ENCODE results near the gene HIF1AN.

The HIF1AN gene

DNA sequence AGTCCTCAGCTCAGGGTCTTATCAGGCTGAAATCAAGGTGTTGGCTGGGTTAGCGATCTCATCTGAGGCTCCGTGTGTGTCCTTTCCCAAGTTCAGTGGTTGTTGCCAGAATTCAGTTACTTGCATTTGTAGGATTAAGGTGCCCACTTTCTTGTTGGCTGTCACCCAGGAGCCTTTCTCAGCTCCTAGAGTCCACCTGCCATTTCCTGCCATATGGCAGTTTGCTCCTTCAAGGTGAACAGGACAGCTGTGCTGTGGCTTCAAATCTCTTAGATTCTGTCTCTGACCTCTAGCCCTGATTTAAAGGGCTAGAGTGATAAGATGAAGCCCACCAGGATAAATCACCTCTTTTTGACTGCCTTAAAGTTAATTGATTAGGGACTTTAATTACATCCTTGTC lies 1.0 kb upstream of the HIF1AN start:
- DNase-seq (no peak), ATAC-seq (no peak)
- Mint-ChIP-seq H3K27ac (peak overlapping the region in 1 of 2 donors; percentile 58), H3K4me1 (peaks cover 19% of the 10 kb centered on the region), H3K4me3 (peak overlapping the region in 1 of 2 donors; percentile 57), H3K27me3 (no peaks in the 10 kb centered on the region), H3K9me3 (no peaks in the 10 kb centered on the region)

DNA sequence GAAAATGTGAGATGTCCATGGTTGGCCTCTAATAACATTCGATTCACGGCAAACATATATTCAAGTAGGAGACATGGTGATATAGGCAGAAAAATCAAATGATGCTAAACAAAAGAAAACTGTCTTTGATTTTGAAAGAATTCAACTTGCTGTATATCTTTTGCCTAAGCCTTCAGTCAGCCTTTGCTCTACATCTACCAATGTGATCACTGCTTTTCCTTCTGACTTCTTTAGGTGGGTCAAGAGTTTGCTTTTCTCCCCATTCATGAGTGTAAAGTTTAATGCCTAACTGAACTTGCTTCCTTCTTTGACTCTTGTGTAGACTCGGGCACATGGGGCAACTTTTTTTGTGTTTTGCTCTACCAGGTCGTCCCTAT lies 417 bp upstream of the HIF1AN start:
- Mint-ChIP-seq H3K27me3 (no peaks in the 10 kb centered on the region), H3K27ac (no peak overlapping the region), H3K4me1 (peaks cover 13% of the 10 kb centered on the region), H3K9me3 (no peaks in the 10 kb centered on the region), H3K4me3 (no peak overlapping the region)
- DNase-seq (no peak), ATAC-seq (peak; percentile 36)

DNA sequence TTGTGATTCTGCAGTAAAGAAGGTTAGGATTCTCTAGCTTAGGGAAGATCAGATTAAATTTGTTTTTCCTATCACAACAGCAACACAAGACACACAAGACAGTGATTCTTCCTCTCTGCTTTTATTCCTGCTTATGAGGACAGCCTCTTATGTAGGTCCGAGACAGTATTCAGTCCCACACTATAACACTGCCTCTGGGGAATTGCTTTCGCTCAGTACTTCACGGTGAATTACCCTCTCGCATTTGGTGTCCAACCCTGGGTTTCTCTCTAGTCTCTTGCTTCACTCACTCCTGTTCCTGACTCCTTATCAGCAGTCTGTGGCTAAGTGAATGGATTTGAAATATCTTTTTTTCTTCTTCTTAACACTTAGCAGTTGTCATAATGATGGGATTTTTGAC lies 1.7 kb downstream of the HIF1AN start:
- DNase-seq (no peak), ATAC-seq (no peak)
- Mint-ChIP-seq H3K4me3 (peak overlapping the region; percentile 21 to 68), H3K27me3 (no peaks in the 10 kb centered on the region), H3K4me1 (no peaks in the 10 kb centered on the region), H3K9me3 (no peaks in the 10 kb centered on the region), H3K27ac (no peak overlapping the region)

DNA sequence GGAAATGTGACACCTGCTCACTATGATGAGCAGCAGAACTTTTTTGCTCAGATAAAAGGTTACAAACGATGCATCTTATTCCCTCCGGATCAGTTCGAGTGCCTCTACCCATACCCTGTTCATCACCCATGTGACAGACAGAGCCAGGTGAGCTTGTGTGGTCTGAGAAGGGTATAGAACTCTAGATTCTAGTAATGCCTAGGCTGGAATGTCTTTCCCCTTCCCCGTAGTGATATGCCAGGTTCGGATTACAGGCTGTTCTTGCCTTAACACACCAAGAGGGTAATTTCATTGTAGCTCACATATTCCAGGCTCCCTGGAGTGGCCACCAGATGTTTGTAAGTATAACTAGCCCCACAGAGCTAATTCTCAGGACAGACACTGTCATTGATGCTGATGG lies 9.2 kb downstream of the HIF1AN start:
- Mint-ChIP-seq H3K9me3 (no peaks in the 10 kb centered on the region), H3K27me3 (no peaks in the 10 kb centered on the region), H3K4me3 (no peak overlapping the region), H3K4me1 (no peaks in the 10 kb centered on the region), H3K27ac (no peak overlapping the region)
- DNase-seq (no peak), ATAC-seq (no peak)

DNA sequence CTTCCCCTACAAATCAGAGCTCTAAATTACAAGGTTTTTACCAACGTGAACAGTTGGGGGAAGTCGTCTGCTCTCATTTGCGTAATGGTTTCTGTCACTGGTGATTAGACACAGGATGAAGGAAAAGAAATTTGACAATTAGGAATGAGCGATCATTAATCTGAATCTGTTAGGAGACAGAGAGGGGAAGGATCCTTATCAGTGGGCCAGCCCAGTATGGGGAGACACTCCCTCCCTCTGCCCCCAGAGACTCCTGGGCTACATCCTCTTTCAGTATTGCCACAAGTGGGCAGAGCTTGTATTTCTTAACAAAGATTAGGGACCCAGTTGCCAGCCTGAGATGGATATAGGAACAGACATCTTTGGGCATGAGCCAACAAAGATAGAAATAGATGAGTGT lies 15.5 kb downstream of the HIF1AN start:
- Mint-ChIP-seq H3K4me3 (no peak overlapping the region), H3K4me1 (no peaks in the 10 kb centered on the region), H3K9me3 (no peaks in the 10 kb centered on the region), H3K27me3 (no peaks in the 10 kb centered on the region), H3K27ac (peak overlapping the region in 1 of 2 donors; percentile 21)
- ATAC-seq (no peak), DNase-seq (no peak)

DNA sequence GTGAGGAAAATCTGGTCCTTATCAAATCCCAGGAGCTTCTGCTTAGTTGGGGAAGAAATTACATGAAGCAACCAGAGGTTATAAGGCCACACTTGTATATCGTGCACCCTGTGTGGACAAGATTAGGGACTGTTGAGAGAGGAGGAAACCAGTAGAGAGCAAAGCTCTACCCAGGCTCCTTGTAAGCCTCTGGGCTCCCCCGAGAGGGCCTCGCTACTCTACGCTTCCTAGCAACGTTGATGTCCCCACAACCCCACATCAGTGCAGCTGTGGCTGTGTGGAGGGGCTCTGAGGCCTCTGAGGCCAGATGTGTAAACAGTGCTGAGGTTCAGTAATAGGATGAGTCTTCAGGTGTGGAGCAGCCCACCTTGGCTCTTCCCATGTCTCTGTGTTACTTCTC lies 16.0 kb downstream of the HIF1AN start:
- ATAC-seq, result no peak
- no peak for DNase-seq
- H3K27me3 Mint-ChIP-seq, result no peaks in the 10 kb centered on the region
- no peak overlapping the region for H3K27ac Mint-ChIP-seq
- H3K4me3 Mint-ChIP-seq, result no peak overlapping the region
- H3K4me1 Mint-ChIP-seq, result no peaks in the 10 kb centered on the region
- H3K9me3 Mint-ChIP-seq, result no peaks in the 10 kb centered on the region

DNA sequence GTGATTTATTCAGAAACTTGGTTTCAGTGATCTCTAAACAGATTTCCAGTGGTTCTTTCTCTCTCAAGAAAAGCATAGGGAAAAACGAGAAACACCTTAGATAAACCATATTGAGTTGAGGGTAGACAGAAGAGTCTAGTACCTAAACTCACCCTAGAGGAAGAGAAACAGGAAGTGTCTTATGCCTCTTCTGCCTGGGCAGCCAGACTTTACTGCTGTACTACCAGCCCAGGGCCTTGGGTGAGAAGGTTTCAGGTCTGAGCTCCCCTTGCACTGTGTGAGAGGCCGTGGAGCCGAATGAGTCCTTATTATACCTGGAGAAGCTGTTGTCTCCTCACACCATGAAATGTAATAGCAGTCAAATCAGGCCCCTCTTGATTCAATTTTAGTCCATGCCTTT lies 18.2 kb downstream of the HIF1AN start:
- Mint-ChIP-seq H3K27me3 (no peaks in the 10 kb centered on the region), H3K4me3 (no peak overlapping the region), H3K4me1 (no peaks in the 10 kb centered on the region), H3K9me3 (no peaks in the 10 kb centered on the region), H3K27ac (no peak overlapping the region)
- DNase-seq, result no peak
- no peak for ATAC-seq

DNA sequence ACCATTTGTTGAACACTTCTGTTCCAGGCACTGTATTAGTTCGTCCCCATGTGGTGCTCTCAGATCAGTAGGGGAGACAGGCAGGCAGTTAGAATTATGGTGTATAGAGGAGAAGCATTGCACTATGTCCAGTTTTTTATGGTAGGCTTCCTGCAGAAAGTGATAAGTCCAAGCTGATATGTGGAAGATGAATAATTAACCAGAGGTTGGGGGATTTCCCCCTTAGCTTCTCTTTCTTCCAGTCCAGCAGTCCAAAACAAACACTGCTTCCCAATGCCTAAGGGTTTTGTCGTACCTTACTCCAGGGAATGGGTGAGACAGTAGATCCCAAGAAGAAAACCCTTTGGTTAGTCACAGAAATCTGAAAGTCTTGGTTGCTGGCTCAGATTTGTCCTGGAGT lies 19.2 kb downstream of the HIF1AN start:
- Mint-ChIP-seq H3K4me3 (no peak overlapping the region), H3K27me3 (no peaks in the 10 kb centered on the region), H3K27ac (no peak overlapping the region), H3K9me3 (no peaks in the 10 kb centered on the region), H3K4me1 (no peaks in the 10 kb centered on the region)
- no peak for DNase-seq
- no peak for ATAC-seq

DNA sequence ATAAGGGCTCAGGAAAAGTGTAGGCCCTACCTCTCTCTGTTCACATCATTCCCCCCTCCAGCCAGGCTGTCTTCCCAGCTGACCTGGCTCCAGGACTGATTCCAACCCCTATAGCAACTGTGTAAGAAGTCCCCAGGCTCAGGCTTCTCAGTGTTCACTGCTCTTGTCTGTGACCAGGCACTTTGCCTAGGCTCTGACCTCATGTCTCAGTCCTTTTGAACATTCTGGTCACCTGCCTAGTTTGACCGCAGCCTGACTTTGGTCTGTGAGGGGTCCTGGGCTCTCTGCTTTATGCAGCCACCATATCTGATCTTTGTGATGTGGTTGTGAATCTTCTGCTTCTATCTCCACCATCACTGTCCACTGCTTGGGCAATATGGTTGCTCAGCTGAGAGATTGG lies 24.5 kb downstream of the HIF1AN start:
- Mint-ChIP-seq H3K27ac (no peak overlapping the region), H3K9me3 (no peaks in the 10 kb centered on the region), H3K4me1 (peaks cover 22% of the 10 kb centered on the region), H3K4me3 (no peak overlapping the region), H3K27me3 (no peaks in the 10 kb centered on the region)
- DNase-seq (no peak), ATAC-seq (no peak)

DNA sequence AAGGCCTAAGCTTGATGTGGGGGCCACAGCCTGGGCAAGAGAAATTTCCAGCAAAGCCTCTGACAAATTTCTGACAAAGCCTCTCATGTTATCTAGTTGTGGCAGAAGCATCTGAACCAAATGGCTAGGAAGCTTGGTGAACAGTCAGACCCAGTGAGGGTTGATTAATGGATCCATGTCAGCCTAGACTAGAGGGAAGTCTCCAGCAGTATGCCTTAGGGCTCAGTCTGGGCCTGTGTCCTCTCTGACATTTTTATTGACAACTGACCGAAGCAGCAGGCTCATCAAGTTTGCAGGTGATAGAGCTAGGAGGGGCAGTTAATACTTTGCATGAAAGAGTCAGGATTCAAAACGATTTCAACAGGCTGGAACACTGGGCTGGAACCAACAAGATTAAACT lies 25.3 kb downstream of the HIF1AN start:
- Mint-ChIP-seq H3K27ac (no peak overlapping the region), H3K4me3 (no peak overlapping the region), H3K27me3 (no peaks in the 10 kb centered on the region), H3K4me1 (peaks cover 22% of the 10 kb centered on the region), H3K9me3 (no peaks in the 10 kb centered on the region)
- ATAC-seq (no peak), DNase-seq (no peak)

DNA sequence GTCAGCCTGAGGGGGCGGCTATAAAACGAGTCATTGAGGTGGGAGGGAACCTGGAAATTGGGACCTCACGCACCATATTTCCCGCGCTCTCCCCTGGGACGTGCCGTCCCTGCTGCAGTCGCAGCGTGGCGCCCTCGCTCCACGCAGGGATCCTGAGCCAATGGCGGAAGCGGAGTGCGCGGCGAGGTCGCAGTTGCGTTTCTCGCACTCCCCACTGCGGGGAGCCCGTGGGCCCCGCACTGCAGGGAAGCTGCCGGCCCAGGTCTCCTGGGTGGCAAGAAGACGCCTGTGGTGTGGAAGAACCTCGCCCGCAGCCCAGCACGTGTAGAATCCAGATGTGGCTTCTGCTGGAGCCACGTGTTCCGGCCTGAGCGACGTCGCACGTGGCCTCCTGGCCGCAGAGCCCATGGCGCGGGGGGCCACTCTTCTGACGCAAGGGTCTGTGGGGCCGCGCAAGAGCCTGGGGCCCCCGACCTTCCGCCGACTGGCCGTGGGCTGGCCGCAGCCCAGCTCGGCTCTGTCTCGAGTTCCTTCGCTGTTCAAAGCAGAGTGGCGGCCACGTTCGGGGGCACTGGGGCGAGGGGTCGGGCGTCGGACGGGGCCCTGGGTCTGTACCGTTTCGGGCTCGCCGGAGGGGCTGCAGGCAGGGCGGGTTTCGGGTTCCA lies 26.4 kb downstream of the HIF1AN start:
- H3K27me3 Mint-ChIP-seq, result no peaks in the 10 kb centered on the region
- peaks cover 22% of the 10 kb centered on the region for H3K4me1 Mint-ChIP-seq
- ATAC-seq (peak; percentile 87), DNase-seq (peak; percentile 81 to 83)
- H3K9me3 Mint-ChIP-seq, result no peaks in the 10 kb centered on the region
- H3K4me3 Mint-ChIP-seq, result peak overlapping the region in 1 of 2 donors; percentile 32
- no peak overlapping the region for H3K27ac Mint-ChIP-seq

DNA sequence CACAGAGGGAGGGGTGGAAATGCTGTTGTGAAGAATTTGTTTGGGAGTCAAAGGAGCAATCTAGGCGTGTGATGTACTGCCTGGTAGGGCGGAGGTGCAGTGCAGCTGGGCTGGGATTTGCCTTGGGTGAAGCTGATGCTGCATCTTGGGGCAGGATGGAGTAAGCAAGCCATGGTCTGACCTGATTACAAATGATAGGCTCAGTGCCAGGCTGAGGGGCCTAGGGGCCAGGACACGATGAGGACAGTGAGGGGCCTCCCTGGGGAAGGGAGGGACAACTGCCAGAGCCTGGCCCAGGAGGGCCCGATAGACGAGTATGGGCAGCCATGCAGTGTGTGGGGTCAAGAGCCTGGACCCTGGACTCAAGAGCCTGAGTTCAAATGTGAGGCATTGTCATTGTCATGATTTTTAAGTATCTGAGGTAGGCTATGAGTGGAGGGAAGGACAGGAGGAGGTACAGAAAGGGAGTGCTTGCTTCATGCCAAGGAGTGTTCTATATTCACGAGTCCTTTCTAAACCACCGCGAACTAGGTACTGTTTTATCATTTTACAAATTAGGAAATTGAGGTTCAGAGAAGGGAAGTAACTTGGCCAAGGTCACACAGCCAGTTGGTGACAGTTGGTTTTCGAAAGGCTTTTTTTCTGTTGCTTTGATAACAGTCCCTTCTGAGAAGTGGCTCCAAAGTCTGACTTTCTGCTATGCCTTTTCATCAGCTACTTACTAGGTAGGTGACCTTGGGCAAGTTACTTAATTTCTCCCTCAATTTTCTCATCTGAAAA lies 29.7 kb downstream of the HIF1AN start:
- no peaks in the 10 kb centered on the region for H3K9me3 Mint-ChIP-seq
- no peak for ATAC-seq
- H3K27ac Mint-ChIP-seq, result no peak overlapping the region
- DNase-seq, result no peak
- H3K4me1 Mint-ChIP-seq, result peaks cover 22% of the 10 kb centered on the region
- H3K4me3 Mint-ChIP-seq, result no peak overlapping the region
- no peaks in the 10 kb centered on the region for H3K27me3 Mint-ChIP-seq

DNA sequence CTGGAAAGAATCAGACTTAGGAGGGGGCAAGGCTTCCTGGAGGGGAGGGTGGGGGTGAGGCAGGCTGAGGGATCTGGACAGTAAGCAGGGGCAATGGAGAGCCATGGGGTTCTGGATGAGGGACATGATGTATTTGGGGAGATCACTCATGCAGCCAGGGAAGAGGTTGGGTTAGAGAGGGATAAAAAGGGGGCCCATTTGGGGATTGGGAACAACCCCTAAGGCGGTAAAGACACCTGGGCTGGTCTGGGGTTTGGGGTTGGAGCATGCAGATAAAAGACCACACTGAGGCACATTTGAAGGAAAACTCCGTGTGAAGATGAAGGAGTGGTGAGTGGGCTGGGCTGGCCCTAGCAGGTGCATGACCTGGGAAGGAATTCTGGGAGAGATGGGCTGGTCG lies 30.8 kb downstream of the HIF1AN start:
- Mint-ChIP-seq H3K27me3 (no peaks in the 10 kb centered on the region), H3K4me1 (peaks cover 16% of the 10 kb centered on the region), H3K27ac (no peak overlapping the region), H3K9me3 (no peaks in the 10 kb centered on the region), H3K4me3 (no peak overlapping the region)
- DNase-seq, result no peak
- ATAC-seq, result no peak

DNA sequence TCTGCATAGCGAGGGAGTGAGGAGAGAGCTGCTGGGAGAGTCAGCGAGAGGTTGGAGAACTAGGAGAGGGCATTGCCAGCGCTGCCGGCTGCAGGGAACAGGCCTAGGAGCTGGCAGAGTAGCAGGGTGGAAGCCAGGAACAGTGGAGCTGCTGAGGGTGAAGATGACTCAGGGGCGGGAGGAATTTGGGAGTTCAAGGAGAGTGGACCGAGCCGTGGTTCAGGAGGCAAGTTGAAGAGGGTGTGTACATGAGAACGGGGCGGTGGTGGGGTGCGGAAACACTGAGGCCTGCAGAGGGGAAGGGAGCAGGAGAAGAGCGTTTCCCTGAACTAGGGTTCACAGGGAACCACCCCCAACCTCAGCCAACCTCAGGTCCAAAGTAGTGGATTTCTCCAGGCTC lies 31.5 kb downstream of the HIF1AN start:
- Mint-ChIP-seq H3K9me3 (no peaks in the 10 kb centered on the region), H3K27me3 (no peaks in the 10 kb centered on the region), H3K4me1 (peaks cover 9% of the 10 kb centered on the region), H3K27ac (no peak overlapping the region), H3K4me3 (no peak overlapping the region)
- DNase-seq (no peak), ATAC-seq (no peak)

DNA sequence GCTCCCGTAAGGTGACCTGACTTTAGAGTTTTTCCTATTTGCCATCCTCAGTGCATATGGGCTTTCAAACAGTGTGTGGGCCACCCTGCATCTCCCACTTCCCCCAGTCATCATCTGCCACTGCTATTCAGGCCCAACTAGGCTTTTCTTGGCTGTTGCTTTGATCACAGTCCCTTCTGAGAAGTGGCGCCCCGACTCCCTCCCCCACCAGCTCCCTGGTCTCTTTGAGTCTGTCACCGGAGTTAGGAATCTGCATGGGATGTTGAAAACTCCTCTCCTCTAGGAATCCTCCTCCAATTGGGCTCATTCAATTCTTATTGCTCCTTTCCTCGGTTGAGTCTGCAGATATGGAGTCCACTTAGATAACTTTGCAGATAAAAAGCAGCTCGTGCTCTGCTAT lies 32.1 kb downstream of the HIF1AN start:
- H3K4me1 Mint-ChIP-seq, result peaks cover 3% of the 10 kb centered on the region
- H3K9me3 Mint-ChIP-seq, result no peaks in the 10 kb centered on the region
- H3K4me3 Mint-ChIP-seq, result no peak overlapping the region
- DNase-seq (no peak), ATAC-seq (no peak)
- H3K27ac Mint-ChIP-seq, result no peak overlapping the region
- peaks cover 3% of the 10 kb centered on the region for H3K27me3 Mint-ChIP-seq

DNA sequence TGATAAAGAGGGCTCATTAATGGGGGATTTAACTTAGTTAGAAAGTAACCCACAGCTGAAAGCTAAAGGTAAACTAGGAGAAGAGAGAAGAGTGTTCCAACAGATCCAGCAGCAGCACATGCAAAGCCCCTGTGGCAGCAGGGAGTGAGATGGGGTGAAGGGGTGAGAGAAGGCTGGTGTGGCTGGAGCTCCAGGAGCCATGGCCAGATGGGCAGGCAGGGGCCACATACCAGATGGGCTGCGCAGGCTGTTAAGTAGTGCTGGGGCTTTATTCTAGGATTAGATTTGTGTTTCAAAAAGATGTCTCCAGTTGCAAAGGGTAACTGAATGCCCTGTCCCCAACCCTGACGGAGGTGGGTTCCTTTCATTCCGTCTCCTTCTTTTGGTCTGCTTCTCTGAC lies 33.2 kb downstream of the HIF1AN start:
- peaks cover 10% of the 10 kb centered on the region for H3K27me3 Mint-ChIP-seq
- no peak overlapping the region for H3K4me3 Mint-ChIP-seq
- ATAC-seq (no peak), DNase-seq (no peak)
- H3K4me1 Mint-ChIP-seq, result no peaks in the 10 kb centered on the region
- no peak overlapping the region for H3K27ac Mint-ChIP-seq
- H3K9me3 Mint-ChIP-seq, result no peaks in the 10 kb centered on the region
